ENCODE data around the gene STPG4.

DNA sequence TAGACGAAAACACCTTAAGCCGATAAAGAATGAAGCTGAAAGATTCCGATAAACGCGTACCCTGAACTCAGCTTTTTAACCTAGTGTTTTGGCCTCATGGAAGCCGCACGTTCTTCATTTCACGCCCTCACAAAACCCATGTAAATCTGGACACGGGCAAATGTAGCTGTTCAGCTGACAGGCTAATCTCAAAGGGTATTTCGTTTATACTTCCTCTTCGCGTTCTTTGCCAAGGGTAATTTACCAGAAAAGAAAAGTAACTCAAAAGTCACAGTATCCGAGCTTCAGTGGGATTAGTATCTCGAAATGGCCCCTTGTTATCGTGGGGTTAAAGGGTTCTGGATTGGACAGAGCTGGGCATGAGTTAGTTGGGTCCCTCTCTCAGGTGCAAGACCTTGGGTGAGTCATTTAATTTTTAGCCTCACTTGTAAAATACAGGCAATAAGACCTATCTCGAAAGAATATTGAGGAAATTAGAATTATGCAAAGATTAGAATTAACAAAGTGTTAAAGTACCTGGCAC is 22.0 kb upstream of the STPG4 start:
- TF ChIP-seq POLR2A (IDR thresholded peaks at IDR 0.05) (no peak), POLR2AphosphoS5 (IDR thresholded peaks at IDR 0.05) (no peak)
- TF ChIP-seq, protein P1, sequence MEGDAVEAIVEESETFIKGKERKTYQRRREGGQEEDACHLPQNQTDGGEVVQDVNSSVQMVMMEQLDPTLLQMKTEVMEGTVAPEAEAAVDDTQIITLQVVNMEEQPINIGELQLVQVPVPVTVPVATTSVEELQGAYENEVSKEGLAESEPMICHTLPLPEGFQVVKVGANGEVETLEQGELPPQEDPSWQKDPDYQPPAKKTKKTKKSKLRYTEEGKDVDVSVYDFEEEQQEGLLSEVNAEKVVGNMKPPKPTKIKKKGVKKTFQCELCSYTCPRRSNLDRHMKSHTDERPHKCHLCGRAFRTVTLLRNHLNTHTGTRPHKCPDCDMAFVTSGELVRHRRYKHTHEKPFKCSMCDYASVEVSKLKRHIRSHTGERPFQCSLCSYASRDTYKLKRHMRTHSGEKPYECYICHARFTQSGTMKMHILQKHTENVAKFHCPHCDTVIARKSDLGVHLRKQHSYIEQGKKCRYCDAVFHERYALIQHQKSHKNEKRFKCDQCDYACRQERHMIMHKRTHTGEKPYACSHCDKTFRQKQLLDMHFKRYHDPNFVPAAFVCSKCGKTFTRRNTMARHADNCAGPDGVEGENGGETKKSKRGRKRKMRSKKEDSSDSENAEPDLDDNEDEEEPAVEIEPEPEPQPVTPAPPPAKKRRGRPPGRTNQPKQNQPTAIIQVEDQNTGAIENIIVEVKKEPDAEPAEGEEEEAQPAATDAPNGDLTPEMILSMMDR (IDR thresholded peaks at IDR 0.05): no peak

All from breast epithelium (tissue), 3 donors.